SW 1271 (cell line): Measurements from ENCODE around the gene PFN3.
"Not testable (repeated sequence)": the region's sequence is repeated elsewhere in the genome, so short reads cannot be mapped to it uniquely, and the experiment has no call there.

Experiments
- DNase-seq, 2 experiments: peaks; one replicate each; lab custom pipeline; 2025; lab: John Stamatoyannopoulos, UW

Gene PFN3

DNA sequence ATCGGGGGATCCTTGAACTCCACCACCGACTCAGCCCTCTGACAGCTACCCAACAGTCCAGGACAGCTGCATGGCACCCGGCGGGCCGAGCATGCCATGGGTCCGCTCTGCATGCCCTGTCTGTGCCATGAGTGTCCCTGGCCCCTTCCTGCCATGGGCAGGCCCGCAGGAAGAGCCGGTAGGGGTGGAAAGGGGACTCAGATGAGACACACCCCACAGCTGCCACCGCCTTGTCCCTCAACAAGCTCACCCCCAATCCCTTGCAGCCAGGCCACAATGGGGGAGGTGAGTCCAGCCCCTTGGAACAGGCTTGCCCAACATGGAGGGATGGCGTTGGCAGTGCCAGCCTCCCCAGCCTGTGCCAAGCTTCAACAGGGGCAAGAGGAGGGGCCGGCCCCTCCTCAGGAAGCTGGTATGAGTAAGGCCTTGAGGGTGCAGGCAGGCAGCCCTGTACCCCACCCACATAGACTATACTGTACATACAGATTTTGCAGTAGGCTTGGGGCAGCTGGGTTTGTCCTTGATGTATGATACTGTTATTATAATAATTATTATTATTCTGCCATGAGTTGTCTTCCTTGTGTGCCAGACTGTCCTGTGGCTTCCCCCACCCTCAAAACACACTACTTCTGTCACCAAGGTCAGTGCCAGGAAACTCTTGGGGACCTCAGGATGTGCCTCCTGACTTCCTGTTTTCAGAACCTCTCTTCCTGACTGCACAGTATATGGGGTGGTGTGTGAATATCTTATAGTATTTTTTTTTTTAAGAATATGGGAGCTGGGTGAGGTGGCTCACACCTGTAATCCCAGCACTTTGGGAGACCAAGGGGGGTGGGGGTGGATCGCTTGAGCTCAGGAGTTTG is 28.2 kb downstream of the PFN3 start:
- DNase-seq = no peak

DNA sequence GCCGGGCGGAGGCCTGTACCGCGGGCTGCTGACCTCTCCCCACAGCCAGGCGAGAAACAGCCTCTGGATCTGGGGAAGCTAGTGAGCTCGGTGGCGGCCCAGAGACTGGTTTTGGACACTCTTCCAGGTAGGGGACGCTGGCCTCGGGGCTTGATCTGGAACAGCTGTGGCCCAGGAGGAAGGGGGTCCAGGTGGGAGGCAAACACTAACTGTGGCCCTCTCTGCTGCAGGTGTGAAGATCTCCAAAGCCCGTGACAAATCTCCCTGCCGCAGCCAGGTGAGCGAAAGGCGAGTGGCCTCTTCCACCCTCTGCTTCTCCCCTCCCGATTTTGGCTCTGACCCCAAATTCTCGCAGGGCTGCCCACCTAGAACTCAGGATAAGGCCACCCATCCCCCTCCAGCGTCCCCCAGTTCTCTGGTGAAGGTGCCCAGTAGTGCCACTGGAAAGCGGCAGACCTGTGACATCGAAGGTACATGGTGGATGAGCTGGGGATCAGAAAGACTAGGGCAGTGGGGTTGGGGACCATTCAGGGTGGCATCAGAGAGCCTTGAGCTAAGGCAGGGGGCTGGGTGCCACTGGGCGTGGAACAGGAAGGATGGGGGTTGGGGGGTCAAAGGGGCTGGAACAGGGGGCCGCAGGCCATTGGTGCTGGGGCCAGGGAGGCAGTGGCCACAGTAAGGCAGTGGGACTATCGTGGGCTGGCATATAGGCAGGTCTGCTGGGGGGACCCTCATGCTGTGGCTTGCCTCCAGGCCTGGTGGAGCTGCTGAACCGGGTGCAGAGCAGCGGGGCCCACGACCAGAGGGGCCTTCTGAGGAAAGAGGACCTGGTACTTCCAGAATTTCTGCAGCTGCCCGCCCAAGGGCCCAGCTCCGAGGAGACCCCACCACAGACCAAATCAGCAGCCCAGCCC is 29.1 kb downstream of the PFN3 start:
- no peak for DNase-seq

DNA sequence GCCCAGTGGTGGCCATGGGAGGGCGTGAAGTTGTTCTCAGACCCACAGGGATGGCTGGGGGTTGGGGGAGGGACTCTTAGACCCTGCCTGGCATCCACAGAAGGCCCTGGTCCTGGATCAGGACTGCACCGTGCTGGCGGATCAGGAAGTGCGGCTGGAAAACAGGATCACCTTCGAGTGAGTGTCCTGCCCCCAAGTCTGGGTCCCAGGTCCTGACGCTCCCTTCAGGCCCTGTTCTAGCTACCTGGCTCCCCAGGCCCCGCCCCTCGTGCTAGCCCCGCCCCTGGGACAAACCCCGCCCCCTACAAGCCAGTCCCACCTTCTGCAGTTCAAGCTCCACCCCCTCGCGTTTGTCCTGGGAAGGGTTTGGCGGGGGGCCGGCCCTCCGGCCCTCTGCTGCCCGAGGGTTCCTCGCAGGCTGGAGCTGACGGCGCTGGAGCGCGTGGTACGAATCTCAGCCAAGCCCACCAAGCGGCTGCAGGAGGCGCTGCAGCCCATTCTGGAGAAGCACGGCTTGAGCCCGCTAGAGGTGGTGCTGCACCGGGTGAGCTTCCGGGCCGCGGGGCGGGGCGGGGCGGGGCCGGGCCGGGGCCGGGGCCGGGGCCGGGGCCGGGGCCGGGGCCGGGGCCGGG is 29.9 kb downstream of the PFN3 start:
- DNase-seq = no peak

DNA sequence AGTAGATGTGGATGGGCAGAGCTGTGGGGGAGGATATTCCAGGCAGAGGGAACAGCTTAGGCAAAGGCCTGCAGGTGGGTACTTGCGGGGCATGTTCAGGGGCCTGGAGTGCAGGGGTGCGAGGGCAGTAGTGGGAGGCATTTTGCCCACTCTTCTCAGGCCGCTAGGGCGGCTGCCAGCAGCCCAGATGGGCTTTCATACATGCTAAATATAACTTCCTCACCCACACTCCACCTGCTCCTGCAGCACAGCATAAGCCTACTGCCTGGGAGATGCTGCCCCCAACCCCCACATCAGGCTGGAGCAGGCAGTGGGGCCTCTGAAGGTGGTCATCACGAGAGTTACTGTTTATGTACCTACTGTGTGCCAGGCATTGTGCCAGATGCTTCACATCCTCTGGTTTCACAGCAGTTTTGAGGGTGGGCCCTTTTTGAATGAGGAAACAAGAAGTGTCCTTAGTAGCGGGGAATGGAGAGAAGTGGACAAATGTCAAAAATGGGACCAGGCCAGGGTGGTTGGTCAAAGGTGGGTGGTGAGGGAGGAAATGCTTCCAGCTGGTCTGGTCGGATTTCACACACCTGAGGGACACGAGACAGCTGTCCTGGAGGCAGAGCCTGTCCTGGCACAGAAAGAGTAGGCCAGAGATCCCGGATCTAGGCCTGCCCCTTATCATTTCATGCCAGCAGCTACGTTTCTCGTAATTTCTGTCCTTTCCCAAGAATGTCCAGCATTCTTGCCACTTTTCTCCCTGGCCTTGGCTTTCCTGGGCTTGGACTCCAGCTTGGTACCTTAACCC is 30.6 kb downstream of the PFN3 start:
- no peak for DNase-seq

DNA sequence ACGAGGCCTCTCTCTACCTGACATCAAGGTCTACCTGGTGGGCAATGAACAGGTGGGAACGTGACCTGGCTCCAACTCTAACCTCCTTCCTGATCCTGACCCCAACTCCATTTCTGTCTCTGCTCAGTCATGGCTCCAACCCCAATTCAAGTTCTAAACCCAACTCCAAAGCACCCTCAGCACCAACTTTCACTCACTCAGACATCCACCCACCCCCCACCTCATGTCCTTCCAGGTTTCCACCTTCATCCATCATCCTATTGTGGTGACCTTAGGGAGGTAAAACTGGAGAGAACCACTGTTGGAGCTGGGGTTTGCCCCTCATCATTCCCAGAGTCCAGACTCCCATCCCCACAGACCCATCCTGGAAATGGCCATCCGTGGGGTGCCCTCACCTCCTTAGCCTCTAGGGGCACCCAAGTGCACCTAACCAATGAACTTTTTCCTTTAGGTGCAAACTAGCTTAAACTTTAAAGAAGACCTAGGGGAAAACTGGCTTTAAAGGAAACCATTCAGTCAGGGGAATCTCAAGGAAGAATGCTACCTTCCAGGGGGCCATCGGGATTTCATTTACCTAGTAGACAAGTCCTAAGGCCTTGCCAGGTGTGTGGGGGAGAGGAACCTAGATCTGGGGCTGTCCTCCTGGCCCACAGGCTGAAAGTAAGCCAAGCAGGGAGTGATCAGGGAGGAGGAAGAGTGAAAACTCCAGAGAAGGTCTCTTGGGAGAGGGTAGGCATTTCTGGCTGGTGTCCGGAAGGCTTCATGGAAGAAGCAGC is 31.4 kb downstream of the PFN3 start:
- peak in 1 of 2 experiments; percentile 31 for DNase-seq

DNA sequence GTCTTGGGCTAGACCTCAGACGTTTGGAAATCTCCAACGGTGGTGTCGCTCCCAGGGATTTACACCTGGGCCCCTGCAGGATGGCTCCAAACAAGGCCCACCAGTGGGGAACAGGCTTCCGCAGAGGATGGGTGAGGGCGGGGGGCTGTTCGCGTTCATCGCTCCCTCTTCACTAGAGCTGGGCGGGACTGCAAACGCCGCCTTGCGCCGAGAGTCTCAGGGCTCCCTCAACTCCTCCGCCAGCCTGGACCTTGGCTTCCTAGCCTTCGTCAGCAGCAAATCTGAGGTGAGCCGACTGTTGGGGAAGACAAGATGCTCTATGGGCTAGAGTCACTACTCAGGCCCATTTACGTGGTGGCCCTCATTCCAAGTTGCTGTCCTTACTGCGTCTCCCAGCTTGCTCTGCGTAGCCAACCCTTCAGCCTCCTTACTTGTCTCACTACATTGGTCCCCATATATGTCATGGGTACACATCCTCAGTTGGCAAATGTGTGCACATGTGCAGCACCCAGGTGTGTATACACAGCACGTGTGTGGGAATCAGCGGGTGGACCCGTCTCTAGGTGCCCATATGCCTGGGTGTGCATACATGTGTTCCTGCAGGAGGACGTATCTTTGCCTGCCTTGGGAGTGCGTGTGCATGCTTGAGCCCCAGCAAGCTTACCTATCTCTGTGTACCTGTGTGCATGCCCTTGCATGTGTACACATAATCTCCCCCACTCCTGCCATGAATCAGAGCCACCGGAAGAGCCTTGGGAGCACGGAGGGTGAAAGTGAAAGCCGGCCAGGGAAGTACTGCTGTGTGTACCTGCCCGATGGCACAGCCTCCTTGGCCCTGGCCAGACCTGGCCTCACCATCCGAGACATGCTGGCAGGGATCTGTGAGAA is 32.2 kb downstream of the PFN3 start:
- DNase-seq = no peak

DNA sequence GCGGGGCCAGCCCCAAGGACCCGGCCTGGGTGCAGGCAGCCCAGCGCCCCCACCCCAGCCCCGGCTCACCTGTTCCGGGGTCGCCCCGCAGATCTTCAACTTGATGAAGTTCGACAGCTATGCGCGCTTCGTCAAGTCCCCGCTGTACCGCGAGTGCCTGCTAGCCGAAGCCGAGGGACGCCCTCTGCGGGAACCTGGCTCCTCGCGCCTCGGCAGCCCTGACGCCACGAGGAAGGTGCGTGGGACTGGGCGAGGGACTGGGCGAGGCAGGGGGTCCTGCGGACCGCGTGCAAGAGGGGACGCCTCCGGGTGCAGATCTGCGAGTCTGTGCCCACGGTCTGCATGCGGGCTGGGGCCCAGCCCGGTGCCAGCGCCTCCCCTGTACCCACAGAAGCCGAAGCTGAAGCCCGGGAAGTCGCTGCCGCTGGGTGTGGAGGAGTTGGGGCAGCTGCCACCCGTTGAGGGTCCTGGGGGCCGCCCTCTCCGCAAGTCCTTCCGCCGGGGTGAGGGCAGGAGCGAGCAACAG is 33.1 kb downstream of the PFN3 start:
- DNase-seq = no peak

DNA sequence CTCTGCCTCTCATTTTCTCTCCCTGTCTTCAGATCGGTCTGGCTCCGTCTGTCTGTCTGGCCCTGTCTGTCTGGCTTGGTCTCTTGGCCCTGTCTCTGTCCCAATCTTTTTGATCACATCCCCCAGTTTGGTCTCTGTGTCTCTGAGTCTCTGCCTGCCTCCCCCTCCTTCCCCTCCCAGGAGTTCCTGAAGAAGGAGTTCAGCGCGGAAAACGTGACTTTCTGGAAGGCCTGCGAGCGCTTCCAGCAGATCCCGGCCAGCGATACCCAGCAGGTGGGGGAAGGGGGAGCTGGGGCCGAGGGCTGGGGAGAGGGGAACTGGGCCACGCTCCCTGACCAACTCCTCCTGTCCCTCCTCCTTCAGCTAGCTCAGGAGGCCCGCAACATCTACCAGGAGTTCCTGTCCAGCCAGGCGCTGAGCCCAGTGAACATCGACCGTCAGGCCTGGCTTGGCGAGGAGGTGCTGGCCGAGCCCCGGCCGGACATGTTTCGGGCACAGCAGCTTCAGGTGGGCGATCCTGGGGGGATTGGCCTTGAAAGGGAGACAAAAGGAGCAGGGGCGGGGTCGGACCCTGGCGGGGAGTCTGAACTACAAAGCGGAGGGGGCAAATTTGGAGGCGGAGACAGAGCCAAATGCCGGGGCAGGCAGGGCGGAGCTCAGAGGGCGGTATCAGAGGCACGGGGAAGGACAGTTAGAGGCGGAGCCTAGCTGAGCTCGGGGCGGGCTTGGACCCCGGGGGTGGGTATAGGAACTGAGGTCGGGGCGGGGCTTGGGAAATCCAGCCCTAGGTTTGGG is 33.7 kb downstream of the PFN3 start:
- DNase-seq = no peak

DNA sequence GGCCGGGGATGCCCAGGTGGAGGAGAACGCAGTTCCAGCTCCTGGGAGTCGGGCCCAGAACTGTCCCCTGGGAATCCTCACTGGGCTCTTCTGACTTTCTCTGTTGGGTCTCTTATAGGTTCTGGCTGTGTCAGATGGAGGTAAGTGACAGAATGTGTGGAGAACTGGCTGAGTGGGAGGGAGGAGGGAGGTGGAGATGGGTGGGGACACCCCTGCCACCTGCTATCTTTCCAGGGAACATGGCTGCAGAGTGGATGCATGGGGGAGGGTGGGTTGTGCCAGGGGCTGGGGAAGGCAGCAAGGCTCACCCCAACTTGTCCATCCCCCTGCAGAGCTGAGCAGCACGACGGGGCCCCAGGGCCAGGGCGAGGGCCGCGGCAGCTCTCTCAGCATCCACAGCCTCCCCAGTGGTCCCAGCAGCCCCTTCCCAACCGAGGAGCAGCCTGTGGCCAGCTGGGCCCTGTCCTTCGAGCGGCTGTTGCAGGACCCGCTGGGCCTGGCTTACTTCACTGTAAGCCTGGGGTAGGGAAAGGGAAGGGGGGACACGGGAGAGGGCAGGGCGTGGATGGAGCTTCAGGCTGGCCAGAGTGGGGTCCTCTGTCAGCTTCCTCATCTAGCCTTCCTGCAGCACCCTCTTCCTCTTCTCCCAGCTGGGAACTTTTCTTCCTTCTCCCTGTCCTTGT is 34.5 kb downstream of the PFN3 start:
- DNase-seq = no peak

DNA sequence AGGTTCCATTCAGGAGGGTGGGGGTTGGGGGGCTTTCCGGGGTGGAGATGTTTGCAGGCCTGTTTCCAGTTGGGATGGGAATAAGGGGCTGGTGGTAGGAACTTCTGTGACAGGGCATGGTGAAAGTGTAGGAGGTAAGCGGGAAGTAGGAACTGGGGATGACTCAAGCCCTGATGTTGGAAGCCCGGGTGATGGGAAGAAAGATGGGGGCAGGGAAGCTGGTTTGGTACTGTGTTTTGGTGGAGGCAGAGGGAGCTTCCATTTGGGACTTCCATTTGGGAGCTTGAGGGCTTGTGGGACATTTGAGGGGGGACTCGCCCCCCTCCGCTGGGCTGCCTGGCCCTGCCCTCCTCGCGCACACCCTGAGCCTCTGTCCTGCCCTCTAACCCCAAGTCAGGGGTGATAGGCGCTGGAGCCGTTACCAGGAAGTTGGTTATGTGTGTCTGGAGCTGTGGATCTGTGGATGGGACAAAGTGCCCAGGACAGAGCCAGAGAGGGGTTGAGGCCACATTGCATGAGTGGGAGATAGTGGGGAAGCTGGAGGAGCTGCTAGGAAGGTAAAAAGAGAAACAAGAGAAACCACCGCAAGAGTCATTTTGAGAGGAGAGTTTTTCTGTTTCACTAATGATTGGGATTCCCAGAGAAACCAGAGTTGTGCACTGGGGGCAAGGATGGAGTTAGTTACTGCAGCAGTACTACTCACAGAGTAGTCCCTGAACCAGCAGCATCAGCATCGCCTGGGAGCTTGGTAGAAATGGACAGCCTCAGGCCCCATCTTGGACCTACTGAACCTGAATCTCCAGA is 36.1 kb downstream of the PFN3 start:
- no peak for DNase-seq

DNA sequence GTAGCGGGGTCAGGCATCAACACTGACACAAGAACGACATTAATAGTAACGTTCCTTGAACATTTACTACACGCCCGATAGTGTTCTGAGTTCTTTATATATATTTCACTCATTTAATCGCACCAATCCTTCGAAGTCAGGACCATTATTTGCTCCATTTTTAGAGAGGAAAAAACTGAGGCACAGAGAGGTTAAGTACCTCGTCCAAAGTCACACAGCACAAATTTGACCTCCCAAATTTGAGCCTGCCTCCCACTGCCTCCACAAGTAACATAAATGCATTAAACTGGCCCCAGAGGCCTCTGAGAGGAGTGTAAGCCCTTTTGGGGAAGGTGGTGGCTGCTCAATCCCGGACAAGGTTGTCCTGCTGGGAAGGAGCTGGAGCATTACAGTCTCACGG is 36.9 kb downstream of the PFN3 start:
- DNase-seq = no peak

DNA sequence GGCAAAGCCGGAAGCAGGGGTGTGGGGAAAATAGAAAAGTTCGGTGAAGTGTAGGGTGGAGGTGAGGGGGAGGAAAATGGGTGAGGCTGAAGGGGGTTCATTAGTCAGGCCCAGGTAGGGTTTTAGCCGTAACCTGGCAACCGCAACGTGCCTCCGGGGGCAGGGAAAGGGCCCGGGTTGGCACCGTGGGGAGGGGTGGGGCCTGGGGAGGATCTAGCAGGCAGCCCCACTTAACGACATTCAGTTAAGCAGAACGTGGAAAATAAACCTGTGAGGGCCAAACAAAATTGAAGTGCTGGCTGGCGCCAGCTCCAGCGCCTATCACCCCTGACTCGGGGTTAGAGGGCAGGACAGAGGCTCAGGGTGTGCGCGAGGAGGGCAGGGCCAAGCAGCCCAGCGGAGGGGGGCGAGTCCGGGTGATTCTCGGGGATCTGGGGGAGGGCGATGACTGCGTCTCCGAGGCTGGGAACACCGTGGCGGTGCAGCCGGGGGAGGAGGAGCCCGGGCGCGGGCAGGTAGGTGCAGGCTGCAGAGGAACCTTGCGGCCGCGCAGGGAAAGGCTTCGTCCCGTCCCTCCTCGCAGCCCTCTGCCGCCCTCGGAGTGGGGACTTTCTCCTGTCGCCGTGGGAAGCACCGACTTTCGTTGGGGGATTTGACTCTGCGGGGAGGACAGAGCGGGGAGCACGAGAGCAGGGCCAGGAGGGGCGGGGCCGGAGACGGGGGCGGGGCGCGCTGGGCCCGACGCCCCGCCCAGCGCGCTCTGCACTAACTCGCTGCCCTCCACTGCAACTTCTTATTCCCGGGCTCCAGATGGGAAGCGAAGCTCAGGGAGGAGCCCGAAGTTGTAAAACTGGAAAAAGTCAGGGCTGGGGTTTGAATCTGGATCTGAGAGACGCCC is 37.6 kb downstream of the PFN3 start:
- DNase-seq = peak in 1 of 2 experiments; percentile 30

DNA sequence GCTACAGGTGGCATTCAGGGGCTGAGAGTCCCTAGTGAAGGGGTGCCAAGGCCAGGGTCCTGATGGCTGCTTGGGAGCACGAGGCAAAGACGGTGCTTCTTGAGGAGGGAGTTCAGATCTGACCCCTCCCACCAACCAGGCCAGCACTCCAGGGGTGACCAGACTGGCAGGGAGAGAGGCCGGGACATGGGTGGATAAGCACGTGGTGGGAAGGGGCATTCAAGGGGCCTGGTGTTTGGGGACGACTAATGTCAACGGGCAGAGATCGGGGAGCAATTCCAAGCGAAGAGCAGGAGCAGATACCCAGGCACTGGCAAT is 38.2 kb downstream of the PFN3 start:
- DNase-seq = no peak

DNA sequence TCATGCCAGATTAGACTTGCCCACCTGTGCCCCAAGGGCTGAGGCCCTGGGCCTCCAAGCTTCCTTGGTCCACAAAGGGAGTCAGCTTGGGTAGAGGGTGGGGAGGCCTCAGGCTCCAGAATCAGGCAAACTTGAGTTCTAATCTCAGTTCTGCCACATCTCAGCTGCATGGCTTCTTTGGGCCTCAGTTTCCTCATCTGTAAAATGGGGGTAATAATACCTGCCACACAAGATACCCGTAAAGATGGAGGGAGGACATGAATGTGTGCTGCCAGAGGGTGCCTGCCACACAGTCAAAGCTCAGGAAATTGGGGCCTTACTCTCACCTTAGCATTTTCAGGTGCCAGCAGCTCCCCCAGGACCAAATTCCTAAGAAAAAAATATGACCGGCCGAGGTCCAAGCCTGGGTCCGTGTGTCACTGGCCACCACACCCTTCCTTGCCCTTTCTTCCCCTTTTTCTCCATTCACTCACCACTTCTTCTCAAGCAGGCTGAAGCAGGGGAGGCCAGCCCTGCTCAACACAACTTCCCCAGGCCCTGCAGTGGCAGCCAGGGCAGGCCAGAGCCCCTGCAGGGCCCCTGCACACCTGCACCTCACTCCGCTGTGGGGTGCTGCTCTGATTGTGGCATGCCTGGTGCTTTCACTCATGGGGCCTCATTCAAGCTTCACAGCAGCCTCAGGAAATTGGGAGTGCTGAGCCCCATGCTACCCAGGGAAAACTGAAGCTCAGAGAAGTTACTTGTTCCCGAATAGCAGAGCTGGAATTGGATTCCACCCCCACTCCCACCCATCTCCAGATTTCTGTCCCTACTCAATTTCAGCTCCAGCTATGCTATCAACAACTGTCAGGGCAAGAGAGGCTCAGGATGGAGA is 38.8 kb downstream of the PFN3 start:
- DNase-seq = no peak

DNA sequence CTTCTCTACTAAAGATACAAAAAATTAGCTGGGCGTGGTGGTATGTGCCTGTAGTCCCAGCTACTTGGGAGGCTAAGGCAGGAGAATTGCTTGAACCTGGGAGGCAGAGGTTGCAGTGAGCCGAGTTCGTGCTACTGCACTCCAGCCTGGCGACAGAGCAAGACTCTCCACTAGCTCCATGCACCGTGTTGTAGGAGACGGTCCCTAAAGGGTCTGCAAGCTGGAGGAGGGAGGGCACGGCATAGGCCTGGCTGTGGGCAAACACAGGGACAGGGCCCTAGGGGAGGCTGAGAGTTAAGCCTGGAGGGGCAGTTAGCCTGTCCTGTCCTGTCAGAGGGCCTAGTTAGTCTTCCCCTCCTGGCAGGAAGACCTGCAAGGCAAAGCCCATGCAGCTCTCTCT is 39.7 kb downstream of the PFN3 start:
- not testable (repeated sequence) for DNase-seq
